GM12878 (cell line): ENCODE measurements around the gene PLXNB2. TPM values are rescaled to one million over a fixed set of nuclear protein-coding genes. Genes with fewer than 3 reads are reported as not detected.
A peak's percentile ranks its signal among the peaks of the same experiment; 100 is the strongest.

Source experiments
- BMI1 ChIP-seq: fragments of 450-650 bp; IDR thresholded peaks from 2 replicates; pipeline ENCODE4 v1.6.1; 2016; ENCODE audit warnings: mild to moderate bottlenecking, moderate library complexity, borderline replicate concordance
- CHD4 ChIP-seq: fragments of 200-600 bp; sonication (generic); IDR thresholded peaks from 2 replicates; pipeline ENCODE4 v1.6.1; 2016; ENCODE audit warnings: mild to moderate bottlenecking
- IKZF2 ChIP-seq, 2 experiments: fragments of 450-650 bp; IDR thresholded peaks; 2 replicates each; pipeline ENCODE4 v1.6.1; 2017; ENCODE audit warnings: mild to moderate bottlenecking in 2 of 2, moderate library complexity in 2 of 2
- KAT2A ChIP-seq: conservative IDR thresholded peaks from 2 replicates; pipeline ENCODE4 v1.6.1; 2011; ENCODE audit warnings: low read depth, low read length; ENCODE audit not compliant: control insufficient read depth
- MXI1 ChIP-seq: fragments of 150-350 bp; IDR thresholded peaks from 2 replicates; pipeline ENCODE4 v1.6.1; 2011; ENCODE audit warnings: low read depth, mild to moderate bottlenecking, inconsistent platforms, low read length, improper control_type of control experiment
- NFYA ChIP-seq: IDR thresholded peaks from 2 replicates; pipeline ENCODE4 v1.6.1; 2011; ENCODE audit warnings: low read depth, mild to moderate bottlenecking, low read length, improper control_type of control experiment, borderline replicate concordance
- RELA ChIP-seq: fragments of 450-650 bp; IDR thresholded peaks from 2 replicates; pipeline ENCODE4 v1.8.0; 2014; ENCODE audit warnings: borderline replicate concordance; ENCODE audit not compliant: partially characterized antibody
- SP1 ChIP-seq: IDR thresholded peaks from one replicate; pipeline ENCODE4 v1.6.1; 2011; ENCODE audit warnings: low read depth, low read length
- SREBF1 ChIP-seq: IDR thresholded peaks from 2 replicates; pipeline ENCODE4 v1.6.1; 2012; ENCODE audit warnings: mild to moderate bottlenecking, low read length
- TCF12 ChIP-seq: IDR thresholded peaks from 2 replicates; pipeline ENCODE4 v1.6.1; 2011; ENCODE audit warnings: low read depth, mild to moderate bottlenecking, low read length
- TCF7 ChIP-seq: IDR thresholded peaks from 2 replicates; pipeline ENCODE4 v1.6.1; 2014; ENCODE audit warnings: antibody characterized with exemption, borderline replicate concordance
- YY1 ChIP-seq: IDR thresholded peaks from 2 replicates; pipeline ENCODE4 v1.6.1; 2011; ENCODE audit warnings: low read depth, mild to moderate bottlenecking, low read length
- ZNF217 ChIP-seq: fragments of 450-650 bp; IDR thresholded peaks from 2 replicates; pipeline ENCODE4 v1.6.1; 2017; ENCODE audit warnings: antibody characterized with exemption, mild to moderate bottlenecking
- polyA plus RNA-seq, 11 experiments: library from polyadenylated mRNA; depleted of rRNA in 4 of 11; unstranded in 6 of 11; stranded (reverse) in 5 of 11; fragments of >200 nt; fragmentation: Nextera tagmentation in 4 of 11; fragmentation: Illumina TruSeq in 1 of 11; extraction: Ambion mirVana in 4 of 11; extraction: Trizol in 1 of 11; gene quantifications; 1 replicate in 1 of 11; 2 replicates in 10 of 11; pipeline versions ENCODE4 v1.2.1 to v1.2.3, GENCODE V29; 2011 to 2016; ENCODE audit warnings: inconsistent platforms in 2 of 11, missing spikeins in 2 of 11, low read depth in 1 of 11
- total RNA-seq, 4 experiments: library from RNA; depleted of rRNA in 3 of 4; stranded (reverse); fragments of >200 nt in 3 of 4; fragmentation: Illumina TruSeq in 1 of 4; extraction: Trizol in 1 of 4; gene quantifications; 2 replicates each; pipeline versions ENCODE4 v1.2.1 to v1.2.3, GENCODE V29; 2013 to 2021
- TF ChIP-seq, protein P1 (sequence below): IDR thresholded peaks from 2 replicates; pipeline ENCODE4 v1.6.1; 2011; ENCODE audit warnings: borderline replicate concordance, low read depth, mild to moderate bottlenecking, moderate library complexity, low read length; ENCODE audit not compliant: insufficient read depth, poor library complexity, severe bottlenecking
- TF ChIP-seq, protein P2 (sequence below): fragments of 450-650 bp; IDR thresholded peaks from 2 replicates; pipeline ENCODE4 v1.6.1; 2017; ENCODE audit warnings: antibody characterized with exemption, mild to moderate bottlenecking, moderate library complexity
- TF ChIP-seq, protein P3 (sequence below): fragments of 450-650 bp; IDR thresholded peaks from 2 replicates; pipeline ENCODE4 v1.6.1; 2017; ENCODE audit warnings: mild to moderate bottlenecking
- TF ChIP-seq, protein P4 (sequence below): fragments of 450-650 bp; IDR thresholded peaks from 2 replicates; pipeline ENCODE4 v1.6.1; 2016; ENCODE audit warnings: mild to moderate bottlenecking, moderate library complexity, borderline replicate concordance
- TF ChIP-seq, protein P5 (sequence below): fragments of 450-650 bp; IDR thresholded peaks from 2 replicates; pipeline ENCODE4 v1.6.1; 2016; ENCODE audit warnings: mild to moderate bottlenecking

The PLXNB2 gene
- total and polyA plus RNA-seq, 10 of the 15 experiments (the other 5 are each of a cell fraction or from before 2014, with no cell fraction given), result 0.68 to 134 (median 41.9) TPM

DNA sequence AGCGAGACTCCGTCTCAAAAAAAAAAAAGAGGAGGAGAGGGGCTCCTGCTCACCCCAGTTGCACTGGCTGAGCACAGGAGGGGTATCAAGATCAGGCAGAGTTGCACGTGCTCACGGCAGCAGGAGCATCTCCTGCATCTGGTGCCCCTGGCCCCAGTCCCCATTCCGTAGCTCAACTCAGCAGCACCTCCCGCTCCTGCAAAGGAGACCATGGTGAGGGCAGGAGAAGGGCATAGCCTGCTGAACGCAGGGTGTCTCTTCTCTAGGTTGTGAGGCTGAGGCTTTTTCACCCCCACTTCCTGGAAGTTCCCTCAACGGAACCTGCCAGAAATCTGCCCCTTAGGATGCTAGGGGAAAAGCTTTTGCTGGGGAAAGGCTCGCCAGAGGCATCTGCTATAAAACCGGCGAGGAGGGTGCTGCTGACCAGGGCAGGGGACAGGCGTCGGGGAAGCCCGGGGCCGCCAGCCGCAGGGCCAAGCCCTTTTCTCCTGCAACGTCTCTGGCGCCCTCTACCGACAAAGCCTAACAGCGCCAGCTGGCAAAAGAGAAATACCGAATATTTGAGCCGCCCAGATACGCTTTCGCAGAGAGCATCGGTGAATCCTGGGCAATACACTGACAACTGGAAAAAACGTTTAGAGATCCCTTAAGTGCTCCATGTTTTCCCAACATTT, 34.7 kb upstream of the PLXNB2 start (continued):
- TF ChIP-seq NFYA, result no peak
- no peak for TF ChIP-seq ZNF217
- no peak for TF ChIP-seq KAT2A
- TF ChIP-seq, protein P1, sequence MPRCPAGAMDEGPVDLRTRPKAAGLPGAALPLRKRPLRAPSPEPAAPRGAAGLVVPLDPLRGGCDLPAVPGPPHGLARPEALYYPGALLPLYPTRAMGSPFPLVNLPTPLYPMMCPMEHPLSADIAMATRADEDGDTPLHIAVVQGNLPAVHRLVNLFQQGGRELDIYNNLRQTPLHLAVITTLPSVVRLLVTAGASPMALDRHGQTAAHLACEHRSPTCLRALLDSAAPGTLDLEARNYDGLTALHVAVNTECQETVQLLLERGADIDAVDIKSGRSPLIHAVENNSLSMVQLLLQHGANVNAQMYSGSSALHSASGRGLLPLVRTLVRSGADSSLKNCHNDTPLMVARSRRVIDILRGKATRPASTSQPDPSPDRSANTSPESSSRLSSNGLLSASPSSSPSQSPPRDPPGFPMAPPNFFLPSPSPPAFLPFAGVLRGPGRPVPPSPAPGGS, result no peak
- TF ChIP-seq MXI1, result no peak; the same call in 1 of the 2 replicates
- TF ChIP-seq TCF7, result no peak
- peak; percentile 11 for TF ChIP-seq RELA
- no peak for TF ChIP-seq SREBF1
- TF ChIP-seq CHD4, result no peak
- TF ChIP-seq SP1, result no peak
- peak; percentile 91 for TF ChIP-seq TCF12
- TF ChIP-seq BMI1, result no peak
- TF ChIP-seq, protein P2, sequence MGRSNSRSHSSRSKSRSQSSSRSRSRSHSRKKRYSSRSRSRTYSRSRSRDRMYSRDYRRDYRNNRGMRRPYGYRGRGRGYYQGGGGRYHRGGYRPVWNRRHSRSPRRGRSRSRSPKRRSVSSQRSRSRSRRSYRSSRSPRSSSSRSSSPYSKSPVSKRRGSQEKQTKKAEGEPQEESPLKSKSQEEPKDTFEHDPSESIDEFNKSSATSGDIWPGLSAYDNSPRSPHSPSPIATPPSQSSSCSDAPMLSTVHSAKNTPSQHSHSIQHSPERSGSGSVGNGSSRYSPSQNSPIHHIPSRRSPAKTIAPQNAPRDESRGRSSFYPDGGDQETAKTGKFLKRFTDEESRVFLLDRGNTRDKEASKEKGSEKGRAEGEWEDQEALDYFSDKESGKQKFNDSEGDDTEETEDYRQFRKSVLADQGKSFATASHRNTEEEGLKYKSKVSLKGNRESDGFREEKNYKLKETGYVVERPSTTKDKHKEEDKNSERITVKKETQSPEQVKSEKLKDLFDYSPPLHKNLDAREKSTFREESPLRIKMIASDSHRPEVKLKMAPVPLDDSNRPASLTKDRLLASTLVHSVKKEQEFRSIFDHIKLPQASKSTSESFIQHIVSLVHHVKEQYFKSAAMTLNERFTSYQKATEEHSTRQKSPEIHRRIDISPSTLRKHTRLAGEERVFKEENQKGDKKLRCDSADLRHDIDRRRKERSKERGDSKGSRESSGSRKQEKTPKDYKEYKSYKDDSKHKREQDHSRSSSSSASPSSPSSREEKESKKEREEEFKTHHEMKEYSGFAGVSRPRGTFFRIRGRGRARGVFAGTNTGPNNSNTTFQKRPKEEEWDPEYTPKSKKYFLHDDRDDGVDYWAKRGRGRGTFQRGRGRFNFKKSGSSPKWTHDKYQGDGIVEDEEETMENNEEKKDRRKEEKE, result no peak
- TF ChIP-seq, protein P3, sequence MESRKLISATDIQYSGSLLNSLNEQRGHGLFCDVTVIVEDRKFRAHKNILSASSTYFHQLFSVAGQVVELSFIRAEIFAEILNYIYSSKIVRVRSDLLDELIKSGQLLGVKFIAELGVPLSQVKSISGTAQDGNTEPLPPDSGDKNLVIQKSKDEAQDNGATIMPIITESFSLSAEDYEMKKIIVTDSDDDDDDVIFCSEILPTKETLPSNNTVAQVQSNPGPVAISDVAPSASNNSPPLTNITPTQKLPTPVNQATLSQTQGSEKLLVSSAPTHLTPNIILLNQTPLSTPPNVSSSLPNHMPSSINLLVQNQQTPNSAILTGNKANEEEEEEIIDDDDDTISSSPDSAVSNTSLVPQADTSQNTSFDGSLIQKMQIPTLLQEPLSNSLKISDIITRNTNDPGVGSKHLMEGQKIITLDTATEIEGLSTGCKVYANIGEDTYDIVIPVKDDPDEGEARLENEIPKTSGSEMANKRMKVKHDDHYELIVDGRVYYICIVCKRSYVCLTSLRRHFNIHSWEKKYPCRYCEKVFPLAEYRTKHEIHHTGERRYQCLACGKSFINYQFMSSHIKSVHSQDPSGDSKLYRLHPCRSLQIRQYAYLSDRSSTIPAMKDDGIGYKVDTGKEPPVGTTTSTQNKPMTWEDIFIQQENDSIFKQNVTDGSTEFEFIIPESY, result no peak
- TF ChIP-seq, protein P4, sequence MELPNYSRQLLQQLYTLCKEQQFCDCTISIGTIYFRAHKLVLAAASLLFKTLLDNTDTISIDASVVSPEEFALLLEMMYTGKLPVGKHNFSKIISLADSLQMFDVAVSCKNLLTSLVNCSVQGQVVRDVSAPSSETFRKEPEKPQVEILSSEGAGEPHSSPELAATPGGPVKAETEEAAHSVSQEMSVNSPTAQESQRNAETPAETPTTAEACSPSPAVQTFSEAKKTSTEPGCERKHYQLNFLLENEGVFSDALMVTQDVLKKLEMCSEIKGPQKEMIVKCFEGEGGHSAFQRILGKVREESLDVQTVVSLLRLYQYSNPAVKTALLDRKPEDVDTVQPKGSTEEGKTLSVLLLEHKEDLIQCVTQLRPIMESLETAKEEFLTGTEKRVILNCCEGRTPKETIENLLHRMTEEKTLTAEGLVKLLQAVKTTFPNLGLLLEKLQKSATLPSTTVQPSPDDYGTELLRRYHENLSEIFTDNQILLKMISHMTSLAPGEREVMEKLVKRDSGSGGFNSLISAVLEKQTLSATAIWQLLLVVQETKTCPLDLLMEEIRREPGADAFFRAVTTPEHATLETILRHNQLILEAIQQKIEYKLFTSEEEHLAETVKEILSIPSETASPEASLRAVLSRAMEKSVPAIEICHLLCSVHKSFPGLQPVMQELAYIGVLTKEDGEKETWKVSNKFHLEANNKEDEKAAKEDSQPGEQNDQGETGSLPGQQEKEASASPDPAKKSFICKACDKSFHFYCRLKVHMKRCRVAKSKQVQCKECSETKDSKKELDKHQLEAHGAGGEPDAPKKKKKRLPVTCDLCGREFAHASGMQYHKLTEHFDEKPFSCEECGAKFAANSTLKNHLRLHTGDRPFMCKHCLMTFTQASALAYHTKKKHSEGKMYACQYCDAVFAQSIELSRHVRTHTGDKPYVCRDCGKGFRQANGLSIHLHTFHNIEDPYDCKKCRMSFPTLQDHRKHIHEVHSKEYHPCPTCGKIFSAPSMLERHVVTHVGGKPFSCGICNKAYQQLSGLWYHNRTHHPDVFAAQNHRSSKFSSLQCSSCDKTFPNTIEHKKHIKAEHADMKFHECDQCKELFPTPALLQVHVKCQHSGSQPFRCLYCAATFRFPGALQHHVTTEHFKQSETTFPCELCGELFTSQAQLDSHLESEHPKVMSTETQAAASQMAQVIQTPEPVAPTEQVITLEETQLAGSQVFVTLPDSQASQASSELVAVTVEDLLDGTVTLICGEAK, result no peak
- peak; percentile 61; the same call in 1 of the 2 replicates for TF ChIP-seq YY1
- no peak for TF ChIP-seq IKZF2 (IDR thresholded peaks at IDR 0.05)
- TF ChIP-seq, protein P5, sequence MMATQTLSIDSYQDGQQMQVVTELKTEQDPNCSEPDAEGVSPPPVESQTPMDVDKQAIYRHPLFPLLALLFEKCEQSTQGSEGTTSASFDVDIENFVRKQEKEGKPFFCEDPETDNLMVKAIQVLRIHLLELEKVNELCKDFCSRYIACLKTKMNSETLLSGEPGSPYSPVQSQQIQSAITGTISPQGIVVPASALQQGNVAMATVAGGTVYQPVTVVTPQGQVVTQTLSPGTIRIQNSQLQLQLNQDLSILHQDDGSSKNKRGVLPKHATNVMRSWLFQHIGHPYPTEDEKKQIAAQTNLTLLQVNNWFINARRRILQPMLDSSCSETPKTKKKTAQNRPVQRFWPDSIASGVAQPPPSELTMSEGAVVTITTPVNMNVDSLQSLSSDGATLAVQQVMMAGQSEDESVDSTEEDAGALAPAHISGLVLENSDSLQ, result no peak
